GM12878 (cell line): ENCODE data around the gene MXD4.

ENCODE experiments used
- HCFC1 ChIP-seq: fragments of 150-350 bp; IDR thresholded peaks from 2 replicates; pipeline ENCODE4 v1.6.1; 2014; ENCODE audit warnings: low read length
- KDM1A ChIP-seq: fragments of 200-600 bp; sonication (generic); IDR thresholded peaks from 2 replicates; pipeline ENCODE4 v1.6.1; 2016; ENCODE audit warnings: borderline replicate concordance
- NRF1 ChIP-seq: conservative IDR thresholded peaks from 2 replicates; pipeline ENCODE4 v1.6.1; 2011; ENCODE audit warnings: mild to moderate bottlenecking, low read depth, low read length, improper control_type of control experiment
- PML ChIP-seq: IDR thresholded peaks from 2 replicates; pipeline ENCODE4 v1.6.1; 2012; ENCODE audit warnings: low read length, inconsistent platforms
- POLR2A ChIP-seq: IDR thresholded peaks from 2 replicates; pipeline ENCODE4 v1.6.1; 2011; ENCODE audit warnings: low read depth, mild to moderate bottlenecking, low read length
- SMAD5 ChIP-seq: IDR thresholded peaks from 2 replicates; pipeline ENCODE4 v1.6.1; 2016; ENCODE audit warnings: antibody characterized with exemption, low read depth
- SUZ12 ChIP-seq: fragments of 200-600 bp; sonication (generic); IDR thresholded peaks from one replicate; pipeline ENCODE4 v1.6.1; 2018; ENCODE audit warnings: antibody characterized with exemption, mild to moderate bottlenecking; ENCODE audit not compliant: unreplicated experiment
- ZNF592 ChIP-seq: fragments of 450-650 bp; IDR thresholded peaks from 2 replicates; pipeline ENCODE4 v1.6.1; 2017; ENCODE audit warnings: mild to moderate bottlenecking, moderate library complexity
- TF ChIP-seq, protein P1 (sequence below), 3 experiments: IDR thresholded peaks in 2 of 3; conservative IDR thresholded peaks in 1 of 3; 2 replicates each; pipeline ENCODE4 v1.5.1; 2011; ENCODE audit warnings: low read depth in 3 of 3, low read length in 3 of 3, mild to moderate bottlenecking in 3 of 3, control low read depth in 2 of 3, moderate library complexity in 2 of 3, inconsistent platforms in 1 of 3, mixed read lengths in 1 of 3; ENCODE audit not compliant: control insufficient read depth in 2 of 3, insufficient read depth in 1 of 3; ENCODE audit errors: extremely low read depth in 1 of 3

GRCh38 chr4:2283199-2283711, 21.3 kb upstream of the MXD4 start:
- no peak for TF ChIP-seq POLR2A
- no peak for TF ChIP-seq KDM1A
- TF ChIP-seq, protein P1, sequence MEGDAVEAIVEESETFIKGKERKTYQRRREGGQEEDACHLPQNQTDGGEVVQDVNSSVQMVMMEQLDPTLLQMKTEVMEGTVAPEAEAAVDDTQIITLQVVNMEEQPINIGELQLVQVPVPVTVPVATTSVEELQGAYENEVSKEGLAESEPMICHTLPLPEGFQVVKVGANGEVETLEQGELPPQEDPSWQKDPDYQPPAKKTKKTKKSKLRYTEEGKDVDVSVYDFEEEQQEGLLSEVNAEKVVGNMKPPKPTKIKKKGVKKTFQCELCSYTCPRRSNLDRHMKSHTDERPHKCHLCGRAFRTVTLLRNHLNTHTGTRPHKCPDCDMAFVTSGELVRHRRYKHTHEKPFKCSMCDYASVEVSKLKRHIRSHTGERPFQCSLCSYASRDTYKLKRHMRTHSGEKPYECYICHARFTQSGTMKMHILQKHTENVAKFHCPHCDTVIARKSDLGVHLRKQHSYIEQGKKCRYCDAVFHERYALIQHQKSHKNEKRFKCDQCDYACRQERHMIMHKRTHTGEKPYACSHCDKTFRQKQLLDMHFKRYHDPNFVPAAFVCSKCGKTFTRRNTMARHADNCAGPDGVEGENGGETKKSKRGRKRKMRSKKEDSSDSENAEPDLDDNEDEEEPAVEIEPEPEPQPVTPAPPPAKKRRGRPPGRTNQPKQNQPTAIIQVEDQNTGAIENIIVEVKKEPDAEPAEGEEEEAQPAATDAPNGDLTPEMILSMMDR (IDR thresholded peaks at IDR 0.05 in 2 of 3, conservative IDR thresholded peaks at IDR 0.05 in 1 of 3; ENCODE audit: control insufficient read depth in 2 of 3, extremely low read depth in 1 of 3, insufficient read depth in 1 of 3, low read depth in 3 of 3, low read length in 3 of 3), result no peak
- no peak for TF ChIP-seq SMAD5
- TF ChIP-seq PML, result no peak
- no peak for TF ChIP-seq SUZ12
- no peak for TF ChIP-seq ZNF592
- TF ChIP-seq NRF1, result no peak
- no peak for TF ChIP-seq HCFC1
